IMR-90 (cell line): ENCODE results near the gene TBXT. TPM values are rescaled to one million over a fixed set of nuclear protein-coding genes. Genes with fewer than 3 reads are reported as not detected.
A peak's percentile ranks its signal among the peaks of the same experiment; 100 is the strongest.

Experiments
- ATAC-seq: fragments of 200-7000 bp; cut with Tn5 transposase; 2 replicates; pipeline ENCODE4 v1.9.1; 2020; ENCODE audit warnings: low read depth, mild to moderate bottlenecking, moderate library complexity
- BruUV-seq: library from RNA; stranded (reverse); fragments of 400-500 nt; replicated peaks from 2 replicates; lab custom pipeline; 2021; lab: Mats Ljungman, UMichigan
- CTCF ChIA-PET: fragments of 300-600 bp; formaldehyde crosslinking; extraction: SDS; loops from one replicate; lab custom pipeline; 2021; ENCODE audit warnings: antibody characterized with exemption; lab: Yijun Ruan, JAX
- POLR2A ChIA-PET: fragments of 300-600 bp; sonication (Branson Sonifier 250); formaldehyde crosslinking; loops from one replicate; lab custom pipeline; 2022; ENCODE audit warnings: antibody characterized with exemption; ENCODE audit not compliant: unreplicated experiment; lab: Charles Lee
- DNase-seq: peaks from one replicate; pipeline ENCODE4 v3.0.0; 2013
- H2AFZ ChIP-seq: replicated peaks from 2 replicates; pipeline ENCODE3; 2013; ENCODE audit warnings: low read length, mild to moderate bottlenecking; ENCODE audit not compliant: poor library complexity
- H2AK5ac ChIP-seq: 2 replicates; pipeline ENCODE4 v1.6.1; 2013; ENCODE audit warnings: low read depth, low read length, inconsistent platforms
- H2AK9ac ChIP-seq: replicated peaks from 2 replicates; pipeline ENCODE3; 2013; ENCODE audit warnings: mild to moderate bottlenecking, low read depth, low read length, moderate library complexity; ENCODE audit not compliant: poor library complexity
- H2BK120ac ChIP-seq: 2 replicates; pipeline ENCODE4 v1.6.1; 2013; ENCODE audit warnings: low read depth, low read length, inconsistent platforms
- H2BK15ac ChIP-seq: 3 replicates; pipeline ENCODE4 v1.6.1; 2013; ENCODE audit warnings: low read depth, low read length, inconsistent platforms
- H2BK20ac ChIP-seq: 2 replicates; pipeline ENCODE4 v1.6.1; 2013; ENCODE audit warnings: low read depth, mild to moderate bottlenecking, inconsistent platforms, low read length, moderate library complexity
- H2BK5ac ChIP-seq: 2 replicates; pipeline ENCODE4 v1.6.1; 2013; ENCODE audit warnings: mild to moderate bottlenecking, low read depth, low read length, inconsistent platforms; ENCODE audit not compliant: poor library complexity, severe bottlenecking
- H3K14ac ChIP-seq: replicated peaks from 2 replicates; pipeline ENCODE4 v1.6.1; 2013; ENCODE audit warnings: low read depth, low read length, inconsistent platforms
- H3K18ac ChIP-seq: 2 replicates; pipeline ENCODE4 v1.6.1; 2013; ENCODE audit warnings: low read depth, low read length, control low read depth
- H3K23ac ChIP-seq: 2 replicates; pipeline ENCODE4 v1.6.1; 2013; ENCODE audit warnings: low read depth, low read length, inconsistent platforms
- H3K27ac ChIP-seq: 2 replicates; pipeline ENCODE4 v1.5.1; 2013; ENCODE audit warnings: mild to moderate bottlenecking, control low read depth, low read length; ENCODE audit not compliant: insufficient read depth
- H3K27me3 ChIP-seq: 2 replicates; pipeline ENCODE4 v1.6.1; 2013; ENCODE audit warnings: low read length; ENCODE audit not compliant: control insufficient read depth, insufficient read depth
- H3K36me3 ChIP-seq: 2 replicates; pipeline ENCODE4 v1.6.1; 2013; ENCODE audit warnings: low read length, mixed read lengths; ENCODE audit not compliant: control insufficient read depth, insufficient read depth
- H3K4ac ChIP-seq: 2 replicates; pipeline ENCODE4 v1.6.1; 2013; ENCODE audit warnings: low read depth, low read length, inconsistent platforms
- H3K4me1 ChIP-seq: 2 replicates; pipeline ENCODE4 v1.6.1; 2013; ENCODE audit warnings: low read length, mixed read lengths; ENCODE audit not compliant: control insufficient read depth, insufficient read depth
- H3K4me2 ChIP-seq: 2 replicates; pipeline ENCODE4 v1.6.1; 2013; ENCODE audit warnings: low read depth, mild to moderate bottlenecking, control low read depth, low read length, moderate library complexity
- H3K4me3 ChIP-seq: 2 replicates; pipeline ENCODE4 v1.5.1; 2013; ENCODE audit warnings: low read depth, mild to moderate bottlenecking, control low read depth, low read length, moderate library complexity; ENCODE audit not compliant: insufficient read depth
- H3K56ac ChIP-seq: 2 replicates; pipeline ENCODE4 v1.6.1; 2013; ENCODE audit warnings: low read length, inconsistent platforms; ENCODE audit not compliant: insufficient read depth; ENCODE audit errors: extremely low read depth
- H3K79me1 ChIP-seq, 2 experiments: 2 replicates each; pipeline ENCODE4 v1.6.1; 2013; ENCODE audit warnings: low read length in 2 of 2, inconsistent platforms in 1 of 2, low read depth in 1 of 2
- H3K9ac ChIP-seq: 2 replicates; pipeline ENCODE4 v1.6.1; 2013; ENCODE audit warnings: low read depth, low read length, control low read depth
- H3K9me1 ChIP-seq: 2 replicates; pipeline ENCODE4 v1.6.1; 2013; ENCODE audit warnings: low read length, inconsistent platforms; ENCODE audit not compliant: insufficient read depth
- H3K9me3 ChIP-seq: 2 replicates; pipeline ENCODE4 v1.6.1; 2013; ENCODE audit warnings: low read length; ENCODE audit not compliant: control insufficient read depth, insufficient read depth
- H4K20me1 ChIP-seq: 2 replicates; pipeline ENCODE4 v1.6.1; 2013; ENCODE audit warnings: low read length, inconsistent platforms; ENCODE audit not compliant: insufficient read depth
- H4K5ac ChIP-seq: 2 replicates; pipeline ENCODE4 v1.6.1; 2013; ENCODE audit warnings: mild to moderate bottlenecking, low read depth, low read length, control low read depth
- H4K8ac ChIP-seq, 2 experiments: 2 replicates each; pipeline ENCODE4 v1.6.1; 2013; ENCODE audit warnings: low read depth in 2 of 2, low read length in 2 of 2, control low read depth in 1 of 2, inconsistent platforms in 1 of 2
- H4K91ac ChIP-seq: 2 replicates; pipeline ENCODE4 v1.6.1; 2013; ENCODE audit warnings: low read depth, low read length, inconsistent platforms; ENCODE audit not compliant: insufficient read depth
- BHLHE40 ChIP-seq: fragments of 150-350 bp; IDR thresholded peaks from 2 replicates; pipeline ENCODE4 v1.6.1; 2016; ENCODE audit warnings: mild to moderate bottlenecking, low read depth, low read length
- CEBPB ChIP-seq: IDR thresholded peaks from 2 replicates; pipeline ENCODE4 v1.6.1; 2012; ENCODE audit warnings: low read depth, low read length, improper control_type of control experiment
- CHD1 ChIP-seq: IDR thresholded peaks from 2 replicates; pipeline ENCODE4 v1.6.1; 2012; ENCODE audit warnings: low read depth, low read length, improper control_type of control experiment
- CTCF ChIP-seq: conservative IDR thresholded peaks from 2 replicates; pipeline ENCODE4 v1.5.1; 2012; ENCODE audit warnings: mild to moderate bottlenecking, low read depth, low read length, improper control_type of control experiment
- ELK1 ChIP-seq: fragments of 150-350 bp; IDR thresholded peaks from 2 replicates; pipeline ENCODE4 v1.6.1; 2016; ENCODE audit warnings: low read depth, mild to moderate bottlenecking, low read length, moderate library complexity, borderline replicate concordance
- FOS ChIP-seq: fragments of 150-350 bp; IDR thresholded peaks from 2 replicates; pipeline ENCODE4 v1.6.1; 2016; ENCODE audit warnings: low read depth, low read length
- MAFK ChIP-seq: IDR thresholded peaks from 2 replicates; pipeline ENCODE4 v1.6.1; 2012; ENCODE audit warnings: low read depth, low read length, improper control_type of control experiment
- MAZ ChIP-seq: IDR thresholded peaks from 2 replicates; pipeline ENCODE4 v1.6.1; 2012; ENCODE audit warnings: low read depth, mild to moderate bottlenecking, low read length, improper control_type of control experiment, moderate library complexity, borderline replicate concordance
- MXI1 ChIP-seq: IDR thresholded peaks from 2 replicates; pipeline ENCODE4 v1.6.1; 2012; ENCODE audit warnings: low read depth, mild to moderate bottlenecking, low read length, moderate library complexity, borderline replicate concordance
- NFE2L2 ChIP-seq: fragments of 150-350 bp; IDR thresholded peaks from 2 replicates; pipeline ENCODE4 v1.6.1; 2016; ENCODE audit warnings: low read depth, mild to moderate bottlenecking, low read length
- POLR2A ChIP-seq: IDR thresholded peaks from 2 replicates; pipeline ENCODE4 v1.6.1; 2012; ENCODE audit warnings: mild to moderate bottlenecking, low read depth, low read length
- RAD21 ChIP-seq: IDR thresholded peaks from 2 replicates; pipeline ENCODE4 v1.6.1; 2012; ENCODE audit warnings: low read length, improper control_type of control experiment
- RCOR1 ChIP-seq: IDR thresholded peaks from 2 replicates; pipeline ENCODE4 v1.6.1; 2012; ENCODE audit warnings: mild to moderate bottlenecking, low read length, improper control_type of control experiment; ENCODE audit not compliant: insufficient replicate concordance
- RFX5 ChIP-seq: IDR thresholded peaks from 2 replicates; pipeline ENCODE4 v1.8.0; 2012; ENCODE audit warnings: low read depth, mild to moderate bottlenecking, low read length, moderate library complexity
- SMC3 ChIP-seq: fragments of 150-350 bp; IDR thresholded peaks from 2 replicates; pipeline ENCODE4 v1.6.1; 2016; ENCODE audit warnings: low read depth, mild to moderate bottlenecking, antibody characterized with exemption, low read length, moderate library complexity
- USF2 ChIP-seq: fragments of 150-350 bp; IDR thresholded peaks from 2 replicates; pipeline ENCODE4 v1.6.1; 2017; ENCODE audit warnings: mild to moderate bottlenecking, antibody characterized with exemption, low read length, low read depth
- WGBS, 2 experiments: methylation state at CpG; one replicate each; pipeline versions ENCODE4 v1.1.5 to v1.1.7; 2013; ENCODE audit warnings: missing lambda C conversion rate in 2 of 2; ENCODE audit not compliant: insufficient read length in 1 of 2; ENCODE audit errors: extremely low coverage in 2 of 2; 5-methylcytosine and 5-hydroxymethylcytosine counted together
- dilution Hi-C: fragments of 300-500 bp; cut with HindIII; formaldehyde crosslinking; loops from one replicate; pipeline ENCODE4 v1.14.3; 2018; ENCODE audit warnings: low sequenced_read_pairs; ENCODE audit not compliant: unreplicated experiment
- in situ Hi-C: fragments of 300-500 bp; cut with MboI; formaldehyde crosslinking; loops from 3 replicates; pipeline ENCODE4 v1.14.3; 2019; ENCODE audit warnings: low sequenced_read_pairs, inconsistent platforms, mixed read lengths
- intact Hi-C: fragments of 100-400 bp; cut with micrococcal nuclease; formaldehyde crosslinking; loops from 2 replicates; pipeline ENCODE4 v1.10.0; 2022
- polyA plus RNA-seq, 3 experiments: library from polyadenylated mRNA; depleted of rRNA; stranded (reverse); fragments of >200 nt; gene quantifications; 2 replicates each; pipeline ENCODE4 v1.2.3, GENCODE V29; 2012; ENCODE audit warnings: low replicate concordance in 1 of 3
- total RNA-seq: library from RNA; depleted of rRNA; stranded (reverse); fragments of >200 nt; gene quantifications from 2 replicates; pipeline ENCODE4 v1.2.3, GENCODE V29; 2012

Gene TBXT
- total and polyA plus RNA-seq, 2 of the 4 experiments (the other 2 are of a cell fraction), result not detected

- in situ Hi-C loops (loop anchor here (25.0 kb wide), 1 partner anchor 675 kb away; no protein-coding TSS in a partner anchor), intact Hi-C loops (no loop called here), dilution Hi-C loops (no loop called here)
- Histone ChIP-seq H3K4ac (no peak overlapping the region), H4K20me1 (no peaks in the 10 kb centered on the region), H2BK120ac (no peak overlapping the region), H3K9me1 (no peaks in the 10 kb centered on the region), H3K14ac (no peak overlapping the region), H4K8ac (no peak overlapping the region), H2AK9ac (no peak overlapping the region), H3K27me3 (peaks cover 7% of the 10 kb centered on the region), H4K91ac (no peak overlapping the region), H3K9ac (no peak overlapping the region), H4K5ac (no peak overlapping the region), H3K79me1 (no peaks in the 10 kb centered on the region), H2BK5ac (no peak overlapping the region), H2AK5ac (no peak overlapping the region), H2AFZ (no peak overlapping the region), H3K27ac (no peak overlapping the region), H3K36me3 (no peaks in the 10 kb centered on the region), H3K4me1 (no peaks in the 10 kb centered on the region), H3K4me2 (no peak overlapping the region), H3K18ac (no peak overlapping the region), H2BK15ac (no peak overlapping the region), H3K23ac (no peak overlapping the region), H3K56ac (no peak overlapping the region), H3K9me3 (peaks cover 2% of the 10 kb centered on the region; the same call in 1 of the 2 replicates), H2BK20ac (no peak overlapping the region), H3K4me3 (no peak overlapping the region)
- ChIA-PET CTCF (interaction anchor here (0.9 kb wide), 1 partner anchor 12 kb away, joined by 3 read pairs; no protein-coding TSS in a partner anchor), POLR2A (no interaction called here)
- peak; percentile 53 for DNase-seq
- peak; percentile 63; the same call in 1 of the 2 replicates for ATAC-seq
- 76% methylated on average over 4 of the region's 11 CpGs; no CpG with 5 or more reads in 1 of the 2 experiments for WGBS, 2 experiments
- BruUV-seq, result no TSS peak
- TF ChIP-seq CTCF, result no peak
- no peak for TF ChIP-seq RAD21
- no peak for TF ChIP-seq CHD1
- no peak for TF ChIP-seq MAFK
- no peak for TF ChIP-seq FOS
- TF ChIP-seq SMC3, result no peak
- TF ChIP-seq NFE2L2, result no peak
- TF ChIP-seq POLR2A, result no peak
- TF ChIP-seq MAZ, result no peak
- no peak for TF ChIP-seq MXI1
- no peak for TF ChIP-seq RCOR1
- no peak for TF ChIP-seq ELK1
- no peak for TF ChIP-seq BHLHE40
- no peak for TF ChIP-seq USF2
- TF ChIP-seq RFX5, result no peak
- no peak for TF ChIP-seq CEBPB
Observed at GRCh38 chr6:166112580-166112979, 55.1 kb downstream of the TBXT start.
